Myocyte (in vitro differentiated cells): ENCODE measurements around the gene MUC2. TPM values are rescaled to one million over a fixed set of nuclear protein-coding genes. Genes with fewer than 3 reads are reported as not detected.

ENCODE experiments used
- DNase-seq: peaks from one replicate; pipeline ENCODE4 v3.0.0-alpha.2; 2012; ENCODE audit warnings: low read depth
- polyA plus RNA-seq: library from polyadenylated mRNA; unstranded; fragments of >200 nt; gene quantifications from one replicate; pipeline ENCODE4 v1.2.1, GENCODE V29; 2012; ENCODE audit warnings: missing spikeins
- total RNA-seq: library from RNA; depleted of rRNA; stranded (reverse); fragments of >200 nt; gene quantifications from 2 replicates; pipeline ENCODE4 v1.2.3, GENCODE V29; 2014

Gene MUC2
- total RNA-seq = not detected in 2 replicates
- polyA plus RNA-seq = not detected

DNA sequence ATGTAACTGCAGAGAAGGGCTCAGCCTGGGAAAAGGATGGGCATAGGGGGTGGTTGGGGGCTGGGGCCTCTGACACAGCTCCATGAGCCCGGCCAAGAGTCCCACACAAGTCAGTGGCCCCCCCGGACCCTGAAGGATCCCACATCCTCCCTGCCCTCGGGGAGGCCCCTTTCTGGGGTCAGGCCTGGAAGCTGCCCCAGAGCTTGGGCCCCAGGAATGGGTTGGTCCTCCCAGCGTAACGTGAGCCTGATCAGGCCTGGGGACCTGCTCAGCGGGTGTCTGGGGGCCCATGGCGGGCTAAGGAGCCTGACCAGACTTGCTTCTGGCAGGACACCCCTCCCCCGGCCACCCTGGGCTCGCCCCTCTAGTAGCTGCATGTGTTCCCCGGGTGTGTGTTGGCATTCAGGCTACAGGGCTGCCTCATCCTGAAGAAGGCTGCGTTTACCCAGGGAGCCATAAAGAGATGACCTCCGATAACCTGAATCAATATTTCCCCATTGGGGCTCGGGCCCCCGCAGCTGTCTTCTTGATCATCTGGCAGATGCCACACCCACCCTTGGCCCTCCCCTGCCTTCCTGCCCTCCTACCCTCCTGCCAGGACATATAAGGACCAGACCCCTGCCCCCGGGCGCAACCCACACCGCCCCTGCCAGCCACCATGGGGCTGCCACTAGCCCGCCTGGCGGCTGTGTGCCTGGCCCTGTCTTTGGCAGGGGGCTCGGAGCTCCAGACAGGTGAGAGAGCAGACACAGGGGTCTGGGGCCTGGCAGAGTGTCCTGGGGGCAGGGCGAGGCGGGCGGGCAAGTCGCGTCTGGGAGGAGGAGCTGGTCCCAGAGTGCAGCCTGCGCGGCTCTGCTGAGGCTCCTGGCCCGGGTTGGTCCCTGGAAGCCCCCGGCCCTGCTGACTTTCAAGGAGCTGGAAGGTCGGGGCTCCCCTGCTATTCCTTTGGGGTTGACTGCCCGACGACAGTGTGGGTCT, at the start of gene MUC2:
Gene MUC2 (plus strand): TSS at position 631 of the 978 bp plus-strand sequence.
- no peak for DNase-seq

DNA sequence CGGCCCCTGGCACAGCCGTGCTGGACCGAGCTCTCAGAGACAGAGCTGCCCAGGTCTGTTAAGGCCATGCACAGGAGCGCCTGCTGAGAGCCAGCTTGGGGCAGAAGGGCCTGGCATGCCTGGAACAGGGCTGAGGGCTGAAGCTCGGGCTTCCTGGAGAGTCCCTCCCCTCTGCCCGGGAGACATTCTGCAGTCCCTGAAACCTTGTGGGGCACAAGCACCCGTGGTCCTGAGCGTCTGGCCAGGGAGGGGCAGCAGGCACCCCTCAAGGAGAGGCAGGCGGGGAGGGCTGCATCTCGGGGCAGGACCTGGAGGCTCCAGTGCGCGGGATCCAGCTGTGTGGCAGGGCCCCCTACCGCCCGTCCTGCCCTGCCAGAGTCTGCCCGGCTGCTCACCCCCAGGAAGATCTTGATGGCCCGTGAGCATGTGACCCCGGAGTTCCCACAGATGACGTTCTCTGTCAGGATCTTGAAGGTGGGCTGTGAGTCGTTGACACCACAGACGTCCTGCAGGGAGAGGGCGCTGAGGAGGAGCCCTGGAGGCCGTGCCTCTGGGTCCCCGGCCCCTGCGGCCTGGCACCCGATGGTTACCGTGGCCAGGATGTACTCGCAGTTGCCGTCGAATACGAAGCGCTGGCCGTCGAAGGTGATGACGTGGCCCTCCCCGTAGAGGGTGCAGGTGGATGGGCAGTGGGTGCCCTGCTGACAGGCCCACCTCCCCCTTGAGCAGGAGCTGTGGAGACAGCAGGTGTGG, 49.1 kb upstream of the MUC2 start:
- no peak for DNase-seq

DNA sequence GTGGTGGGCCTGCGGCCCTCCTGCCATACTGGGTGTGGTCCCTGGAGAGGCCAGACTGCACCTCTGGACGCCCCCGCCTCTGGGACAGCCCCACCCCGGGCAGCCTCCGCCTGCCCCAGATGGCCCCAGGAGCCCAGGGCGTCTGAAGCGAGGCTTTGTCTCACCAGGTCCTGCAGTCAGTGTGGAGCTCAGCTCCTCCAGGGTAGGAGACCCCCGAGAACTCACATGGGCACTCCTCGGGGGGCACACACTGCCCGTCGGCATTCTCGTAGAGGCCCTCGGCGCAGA, 48.6 kb upstream of the MUC2 start:
- no peak for DNase-seq

DNA sequence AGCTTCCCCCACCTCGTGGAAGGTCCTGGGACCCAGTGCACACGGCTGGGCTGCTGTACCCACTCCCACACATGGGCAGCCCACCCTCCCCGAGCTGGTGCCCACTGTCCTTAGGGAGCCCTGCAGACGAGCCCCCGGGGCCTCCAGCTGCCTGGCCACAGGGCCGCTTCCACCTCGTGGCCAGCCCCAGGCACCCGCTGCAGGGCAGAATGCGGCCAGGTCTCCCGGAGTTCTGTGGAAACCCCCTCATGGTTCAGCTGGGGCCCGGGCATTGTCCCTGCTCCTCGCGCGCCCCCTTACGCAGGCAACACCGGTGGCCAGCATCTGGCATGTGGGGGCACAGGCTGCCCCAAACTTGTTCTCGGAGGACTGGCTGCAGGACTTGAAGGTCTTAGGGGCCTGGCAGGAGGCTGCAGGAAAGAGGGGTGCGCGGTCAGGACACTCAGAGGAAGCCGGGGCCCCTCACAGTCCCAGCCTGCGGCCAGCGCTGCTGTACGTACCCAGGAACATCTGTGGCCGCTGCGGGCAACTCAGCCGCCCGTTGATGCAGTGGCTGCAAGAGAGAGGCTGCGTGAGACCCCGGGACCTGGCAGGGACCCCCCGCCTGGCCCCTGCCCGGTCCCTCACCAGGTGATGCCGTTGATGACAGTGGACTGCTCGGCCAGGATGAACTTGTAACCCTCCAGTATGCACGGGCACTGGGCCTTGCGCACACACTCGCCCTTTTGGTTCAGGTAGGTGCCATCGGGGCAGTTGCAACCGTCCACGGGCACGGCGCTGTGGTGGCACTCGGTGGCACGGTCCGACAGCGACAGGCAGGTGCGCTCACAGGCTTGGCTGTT, 47.8 kb upstream of the MUC2 start:
- no peak for DNase-seq

DNA sequence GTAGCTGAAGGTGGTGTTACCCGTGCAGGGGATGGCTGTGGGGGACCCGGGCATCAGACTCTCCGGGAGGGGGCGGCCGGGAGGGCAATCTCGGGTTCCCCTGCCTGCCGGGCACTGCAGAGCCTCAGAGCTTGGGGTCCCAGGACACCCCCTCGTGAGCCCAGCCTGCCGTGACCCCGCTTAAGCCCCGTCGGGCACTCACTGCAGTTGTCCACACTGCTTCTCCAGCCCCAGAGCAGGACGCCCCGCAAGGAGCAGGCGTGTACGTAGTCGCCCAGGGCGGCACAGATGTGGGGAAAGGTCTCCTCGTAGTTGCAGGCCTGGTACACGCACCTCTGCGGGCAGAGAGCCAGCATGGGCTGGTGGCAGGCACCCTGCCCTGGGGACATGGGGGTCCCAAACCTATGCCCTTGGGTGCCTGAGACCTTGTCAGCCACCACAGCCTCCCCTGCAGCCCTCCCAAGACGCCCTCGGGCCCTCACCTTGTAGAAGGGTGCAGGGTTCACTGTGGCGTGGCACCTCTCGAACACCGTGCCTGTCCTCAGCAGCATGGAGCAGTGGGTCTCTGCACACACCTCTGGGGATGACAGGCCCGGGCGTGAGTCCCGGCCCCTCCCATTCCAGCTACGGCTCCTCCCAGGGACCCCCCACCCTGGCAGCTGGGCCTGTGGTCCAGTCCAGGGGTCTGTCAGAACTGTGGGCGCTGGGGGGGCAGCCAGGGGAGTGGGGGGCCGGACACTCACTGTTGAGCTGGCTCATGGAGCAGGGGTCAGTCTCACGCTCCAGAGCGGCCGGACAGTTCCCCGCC, 47.0 kb upstream of the MUC2 start:
- DNase-seq = no peak

DNA sequence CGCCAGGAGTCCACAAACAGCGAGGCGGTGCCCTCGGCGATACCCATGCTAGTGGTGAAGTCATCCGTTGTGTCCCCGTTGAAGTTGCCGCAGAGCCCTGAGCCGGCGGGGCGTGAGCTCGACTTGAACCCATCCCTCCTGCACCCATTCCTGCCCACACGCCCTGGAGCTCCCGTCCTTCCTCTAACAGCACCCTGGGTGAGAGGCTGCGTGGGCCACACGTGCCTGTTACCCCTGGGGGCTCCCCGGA, 46.5 kb upstream of the MUC2 start:
- DNase-seq = no peak

DNA sequence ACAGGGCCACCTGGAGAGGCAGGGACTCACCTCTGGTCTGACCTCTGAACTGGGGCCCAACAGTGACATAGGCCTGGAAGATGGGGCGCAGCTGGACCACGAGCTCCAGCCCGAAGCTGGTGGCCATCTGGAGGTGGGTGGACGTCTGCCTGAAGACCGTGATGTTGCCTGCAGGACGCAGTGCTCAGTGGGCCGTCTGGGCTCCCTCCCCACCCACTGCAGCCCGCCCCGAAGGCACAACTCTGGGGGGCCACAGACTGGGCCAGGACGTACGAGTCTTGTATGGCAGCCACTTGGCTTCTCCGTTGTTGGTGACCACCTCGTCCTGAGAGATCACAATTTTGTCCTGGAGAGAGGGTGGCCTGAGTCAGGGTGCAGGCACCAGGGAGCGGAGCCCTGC, 46.1 kb upstream of the MUC2 start:
- no peak for DNase-seq

DNA sequence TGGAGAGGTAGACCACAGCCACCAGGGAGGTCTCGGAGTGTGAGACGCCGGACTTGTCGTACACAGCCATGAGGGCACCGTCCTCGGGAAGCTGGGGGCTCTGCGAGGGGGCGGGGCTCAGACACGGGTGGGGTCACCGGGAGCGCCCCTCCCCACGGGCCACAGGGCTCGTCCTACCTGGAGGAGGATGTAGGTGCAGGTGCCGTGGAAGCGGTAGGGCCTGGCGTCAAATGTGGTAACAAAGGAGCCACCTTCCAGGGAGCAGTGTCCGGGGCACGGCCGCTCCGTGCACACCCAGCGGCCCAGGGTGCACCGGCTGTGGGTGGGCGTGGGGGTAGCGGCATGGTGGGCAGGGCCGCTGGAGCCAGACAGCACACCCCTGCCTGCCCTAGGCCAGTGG, 45.6 kb upstream of the MUC2 start:
- no peak for DNase-seq

DNA sequence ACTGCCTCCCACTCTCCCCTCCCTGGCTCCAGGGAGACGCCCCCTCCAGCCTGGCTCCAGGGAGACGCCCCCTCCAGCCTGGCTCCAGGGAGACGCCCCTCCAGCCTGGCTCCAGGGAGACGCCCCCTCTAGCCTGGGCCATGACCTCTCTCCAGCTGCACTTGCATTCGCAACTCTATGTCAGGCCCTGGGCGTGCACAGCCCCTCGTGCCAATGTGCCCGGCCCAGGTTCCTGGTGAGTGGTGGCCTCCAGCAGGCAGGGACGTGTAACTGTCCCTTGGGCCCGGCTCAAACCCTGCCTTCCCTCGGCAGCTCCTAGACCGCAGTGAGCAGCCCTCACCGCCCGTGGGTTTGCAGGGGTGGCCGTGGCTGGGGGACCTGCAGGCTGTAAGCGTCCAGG, 45.0 kb upstream of the MUC2 start:
- no peak for DNase-seq

DNA sequence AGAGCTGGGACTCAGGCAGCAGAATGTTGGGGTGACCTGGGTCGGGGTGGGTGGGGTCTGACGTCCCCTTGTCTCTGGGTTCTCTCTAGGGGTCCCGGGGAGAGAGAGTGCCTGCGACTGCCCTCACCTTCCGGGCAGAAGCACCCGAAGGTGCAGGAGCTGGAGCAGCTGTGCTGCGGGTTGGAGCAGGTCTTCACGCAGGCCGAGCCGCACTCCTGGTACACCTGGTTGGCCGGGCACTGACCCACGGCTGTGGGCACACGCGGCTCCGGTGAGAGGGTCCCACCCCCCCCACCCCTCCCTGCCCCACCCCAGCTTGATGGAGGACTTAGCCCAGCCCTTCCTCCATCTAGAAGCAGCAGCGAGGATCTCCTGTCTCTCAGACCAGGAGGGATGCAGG, 44.6 kb upstream of the MUC2 start:
- DNase-seq = no peak

DNA sequence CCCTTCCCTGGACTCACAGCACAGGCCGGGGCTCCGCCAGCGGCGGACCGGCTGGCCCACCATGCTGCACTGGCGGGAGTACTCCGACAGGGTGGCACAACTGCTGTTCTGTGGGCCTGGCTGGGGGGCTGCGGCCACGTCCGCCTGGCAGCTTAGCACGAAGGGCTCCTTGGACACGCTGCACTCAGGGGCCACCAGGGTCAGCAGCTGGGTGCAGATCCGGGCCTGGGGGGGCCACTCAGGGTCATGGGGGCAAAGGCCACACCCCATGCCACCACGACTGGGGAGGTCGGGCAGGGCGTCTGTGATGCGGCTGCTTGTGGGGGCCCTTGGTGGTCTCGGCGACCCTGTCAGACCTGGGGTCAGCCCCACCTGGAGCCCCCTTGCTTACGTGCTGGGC, 44.1 kb upstream of the MUC2 start:
- no peak for DNase-seq

DNA sequence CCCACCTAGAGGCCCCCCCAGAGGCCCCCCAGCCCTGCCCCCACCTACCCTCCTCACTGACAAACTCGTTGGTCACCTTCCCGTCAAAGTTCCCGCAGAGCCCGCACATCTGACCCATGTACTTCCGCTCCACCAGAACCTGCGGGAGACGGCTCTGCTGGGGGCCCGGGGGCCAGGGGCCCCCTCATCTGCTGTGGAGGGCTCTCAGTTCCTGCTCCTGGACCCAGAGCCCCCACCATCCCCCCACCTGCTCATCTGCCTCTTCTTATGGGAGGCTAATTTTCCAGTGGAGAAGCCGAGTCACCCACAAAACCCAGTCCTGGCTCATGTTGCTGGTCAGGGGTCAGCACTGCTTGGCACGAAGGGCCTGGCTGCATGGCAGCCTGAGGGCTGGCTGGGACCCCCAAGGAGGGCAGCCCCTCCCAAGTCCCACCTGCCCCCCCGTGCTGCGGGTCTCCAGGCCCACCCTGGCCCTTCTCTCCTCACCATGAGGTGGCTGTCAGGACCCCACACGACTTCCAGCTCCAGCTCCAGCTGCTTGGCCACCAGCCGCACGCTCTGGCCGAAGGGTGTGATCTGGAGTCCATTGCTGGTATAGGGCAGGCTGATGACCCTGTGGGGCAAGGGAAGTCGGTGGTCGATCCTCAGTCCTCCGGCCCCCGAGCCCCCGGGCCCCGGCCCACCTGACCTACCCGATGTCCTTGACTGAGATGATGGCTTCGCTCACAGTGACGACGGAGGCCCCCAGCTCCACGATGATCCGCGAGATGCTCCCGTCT, 43.4 kb upstream of the MUC2 start:
- DNase-seq = no peak

DNA sequence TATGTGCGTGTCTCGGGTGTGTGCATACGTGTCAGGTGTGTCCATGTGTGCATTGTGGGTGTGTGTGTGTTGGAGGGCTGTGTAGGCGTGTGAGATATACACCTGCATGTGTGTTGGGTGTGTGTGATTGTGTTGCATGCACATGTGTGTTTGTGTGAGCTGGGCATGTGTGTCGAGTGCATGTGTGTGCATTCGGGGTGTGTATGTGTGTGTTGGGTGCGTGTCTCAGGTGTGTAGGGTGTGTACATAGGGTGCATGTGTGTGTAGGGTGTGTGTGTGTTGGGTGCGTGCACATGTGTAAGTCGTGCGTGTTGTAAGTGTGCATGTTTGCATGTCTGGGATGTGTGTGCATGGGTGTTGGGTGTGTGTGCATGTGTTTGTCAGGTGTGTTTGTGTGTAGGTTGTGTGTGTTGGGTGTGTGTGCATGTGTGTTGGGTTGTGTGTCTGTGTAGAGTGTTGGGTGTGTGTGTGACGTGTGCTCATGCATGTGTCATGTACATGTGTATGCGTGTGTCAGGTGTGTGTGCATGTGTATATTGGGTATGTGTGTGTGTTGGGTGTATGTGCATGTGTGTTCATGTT, 42.3 kb upstream of the MUC2 start:
- no peak for DNase-seq

DNA sequence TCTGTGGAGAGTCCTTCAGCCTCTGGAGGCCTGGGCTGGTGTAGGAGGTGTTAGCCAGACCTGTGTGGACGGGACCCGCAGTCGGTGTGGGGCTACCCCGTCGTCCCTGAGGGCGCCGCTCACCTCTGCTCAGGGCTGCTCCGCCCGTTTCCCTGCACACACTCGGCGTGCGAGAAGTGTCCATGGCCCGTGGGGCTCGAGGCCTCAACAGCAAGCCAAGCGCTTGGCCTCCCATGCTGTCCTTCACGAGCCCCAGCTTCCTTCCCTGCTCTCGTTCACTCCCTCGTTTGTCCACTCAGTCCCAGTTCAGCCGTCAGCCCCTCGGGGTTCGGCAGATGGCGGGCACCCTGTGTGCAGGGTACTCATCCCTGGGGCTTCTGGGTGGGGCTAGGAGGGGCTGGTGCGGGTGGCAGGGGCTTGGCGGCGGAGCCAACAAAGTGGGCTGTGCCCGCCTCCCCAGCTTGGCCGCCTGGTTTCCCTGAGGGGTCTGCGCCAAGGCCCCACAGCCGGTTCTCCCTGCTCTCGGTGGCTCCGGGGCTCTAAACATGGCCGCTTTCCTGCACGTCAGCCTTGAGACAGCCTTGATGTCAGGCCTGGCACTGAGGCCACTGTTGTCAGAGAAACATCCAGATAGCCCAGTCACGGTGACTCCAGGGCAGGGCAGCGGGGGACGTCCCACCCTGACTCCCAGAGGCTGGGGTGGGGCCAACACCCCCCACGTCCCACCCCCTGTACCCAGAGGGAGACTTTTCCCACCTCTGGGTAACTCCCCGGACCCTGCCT, 41.5 kb upstream of the MUC2 start:
- DNase-seq = no peak

DNA sequence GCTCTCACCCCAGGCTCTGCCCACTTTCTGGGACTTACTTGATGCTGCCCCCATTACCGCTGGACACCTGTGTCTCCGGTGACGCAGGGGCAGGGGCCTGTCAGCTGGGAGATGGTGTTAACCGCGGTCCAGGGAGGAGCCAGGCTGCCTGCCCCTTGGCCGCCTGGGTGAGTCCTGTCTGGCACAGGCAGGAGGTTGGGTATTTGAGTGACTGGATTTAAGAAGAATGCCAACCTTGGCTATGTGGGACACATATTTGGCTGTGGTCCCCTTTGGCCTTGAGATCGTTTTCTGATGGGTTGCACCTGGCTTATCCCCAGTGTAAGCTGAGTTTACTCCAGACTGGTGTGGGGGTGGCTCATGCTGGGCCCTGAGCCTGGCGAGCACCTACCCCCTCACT, 40.7 kb upstream of the MUC2 start:
- peak; percentile 40 for DNase-seq

DNA sequence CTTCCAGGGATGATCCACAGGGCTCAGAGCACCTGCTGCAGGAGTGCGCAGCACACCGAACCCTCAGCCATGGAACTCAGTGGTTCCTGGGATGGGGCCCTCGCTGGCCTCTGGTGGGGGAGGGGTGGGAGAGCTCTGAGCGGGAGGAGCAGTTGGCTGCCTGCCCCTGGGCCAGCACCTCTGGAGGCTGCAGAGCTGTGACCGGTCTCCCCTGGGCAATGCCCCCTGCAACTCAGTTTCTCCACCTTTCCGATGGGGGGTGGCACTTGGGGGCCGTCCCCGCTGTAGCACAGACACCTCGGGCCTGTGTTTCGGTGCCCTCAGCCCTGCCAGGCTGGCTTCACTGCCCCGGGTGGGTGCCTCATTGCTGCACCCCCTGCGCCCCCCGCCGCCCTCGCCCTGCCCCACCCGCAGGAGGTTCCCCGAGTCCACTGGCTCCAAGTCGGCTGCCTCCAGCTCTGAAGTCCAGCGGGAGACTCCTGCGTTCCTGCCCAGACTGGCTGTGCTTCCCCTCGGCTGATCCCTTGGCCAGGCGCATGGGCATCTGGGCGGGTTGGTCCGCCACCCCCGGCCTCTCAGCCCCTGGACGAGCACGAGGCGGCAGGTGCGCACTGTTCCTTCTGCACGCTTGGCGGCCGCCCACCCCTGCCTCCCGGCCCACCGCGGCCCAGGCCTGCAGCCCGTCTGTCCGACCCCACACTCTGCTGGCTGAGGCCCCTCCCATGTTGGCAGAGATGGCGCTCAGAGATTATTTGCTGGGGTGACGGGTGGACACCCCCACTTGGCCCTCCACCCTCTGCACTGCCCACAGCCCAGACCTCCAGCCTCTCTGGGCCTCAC, 40.0 kb upstream of the MUC2 start:
- DNase-seq = no peak

DNA sequence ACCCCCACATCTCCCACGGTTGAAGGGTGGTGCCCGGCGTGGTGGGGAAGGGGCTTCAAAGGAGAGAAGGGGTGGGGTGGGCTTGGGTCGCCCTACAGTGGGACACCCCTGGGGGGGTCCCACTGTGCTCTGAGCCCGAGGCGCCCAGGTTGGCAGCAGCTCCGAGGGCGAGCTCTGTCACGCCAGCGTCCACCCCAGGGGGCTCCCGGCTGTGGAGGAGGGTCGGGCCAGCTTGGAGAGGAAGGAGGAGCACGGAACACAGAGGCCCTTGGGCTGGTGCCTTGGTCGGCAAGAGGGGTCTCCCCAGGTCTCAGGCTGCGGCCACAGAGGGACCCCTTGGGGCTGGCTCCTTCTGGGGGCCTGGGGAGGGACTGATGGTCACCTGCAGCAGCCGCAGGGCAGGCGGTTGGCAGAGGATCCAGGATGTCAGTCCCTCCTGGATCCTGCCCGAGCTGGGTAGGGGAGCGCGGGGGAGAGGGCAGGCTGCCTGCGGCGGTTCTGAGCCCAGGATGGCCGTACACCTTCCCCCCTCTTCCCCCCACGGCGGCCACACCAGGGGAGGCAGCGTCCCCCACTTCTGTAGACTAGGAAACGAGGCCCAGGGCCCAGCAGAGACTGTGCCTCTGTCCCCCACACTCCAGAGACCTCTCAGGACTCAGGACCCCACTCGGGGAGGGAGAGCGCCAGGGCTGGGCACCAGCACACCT, 38.9 kb upstream of the MUC2 start:
- no peak for DNase-seq
